EH (cell line): Measurements from ENCODE around the gene LRRC3.

ENCODE experiments used
- DNase-seq: peaks from one replicate; pipeline ENCODE4 v3.0.0-alpha.2; 2015; ENCODE audit warnings: low read depth

Gene LRRC3

GRCh38 chr21:44478124-44478800 is 23.0 kb downstream of the LRRC3 start:
- no peak for DNase-seq

GRCh38 chr21:44478801-44479167 is 23.5 kb downstream of the LRRC3 start:
- DNase-seq = no peak

GRCh38 chr21:44479556-44480199 is 24.4 kb downstream of the LRRC3 start:
- peak; percentile 2 for DNase-seq

- no peak for DNase-seq
Observed at GRCh38 chr21:44480200-44481053, 25.1 kb downstream of the LRRC3 start.

- no peak for DNase-seq
Observed at GRCh38 chr21:44482581-44483287, 27.4 kb downstream of the LRRC3 start.

GRCh38 chr21:44483288-44484237 is 28.3 kb downstream of the LRRC3 start:
- no peak for DNase-seq

- no peak for DNase-seq
Observed at GRCh38 chr21:44484498-44485253, 29.4 kb downstream of the LRRC3 start.

GRCh38 chr21:44485254-44485793 is 30.0 kb downstream of the LRRC3 start:
- DNase-seq = no peak

- no peak for DNase-seq
Observed at GRCh38 chr21:44485796-44486195, 30.5 kb downstream of the LRRC3 start.

- no peak for DNase-seq
Observed at GRCh38 chr21:44486302-44486701, 31.0 kb downstream of the LRRC3 start.

- DNase-seq = peak; percentile 5
Observed at GRCh38 chr21:44487831-44488230, 32.5 kb downstream of the LRRC3 start.

GRCh38 chr21:44489962-44490361 is 34.7 kb downstream of the LRRC3 start:
- DNase-seq = no peak

- no peak for DNase-seq
Observed at GRCh38 chr21:44490405-44490804, 35.1 kb downstream of the LRRC3 start.

GRCh38 chr21:44490816-44491215 is 35.5 kb downstream of the LRRC3 start:
- no peak for DNase-seq

GRCh38 chr21:44492567-44493385 is 37.5 kb downstream of the LRRC3 start:
- DNase-seq = no peak

- no peak for DNase-seq
Observed at GRCh38 chr21:44494418-44494817, 39.1 kb downstream of the LRRC3 start.

GRCh38 chr21:44494956-44495355 is 39.6 kb downstream of the LRRC3 start:
- no peak for DNase-seq

- no peak for DNase-seq
Observed at GRCh38 chr21:44495611-44496563, 40.6 kb downstream of the LRRC3 start.
